ENCODE measurements around the gene LRRC73. TPM values are rescaled to one million over a fixed set of nuclear protein-coding genes. Genes with fewer than 3 reads are reported as not detected.
A peak's percentile ranks its signal among the peaks of the same experiment; 100 is the strongest.
"Not testable (repeated sequence)": the region's sequence is repeated elsewhere in the genome, so short reads cannot be mapped to it uniquely, and the experiment has no call there.

LRRC73 gene
- total RNA-seq, 3 donors from 2014 or later = 0.29 to 0.33 TPM; not detected in 1

DNA sequence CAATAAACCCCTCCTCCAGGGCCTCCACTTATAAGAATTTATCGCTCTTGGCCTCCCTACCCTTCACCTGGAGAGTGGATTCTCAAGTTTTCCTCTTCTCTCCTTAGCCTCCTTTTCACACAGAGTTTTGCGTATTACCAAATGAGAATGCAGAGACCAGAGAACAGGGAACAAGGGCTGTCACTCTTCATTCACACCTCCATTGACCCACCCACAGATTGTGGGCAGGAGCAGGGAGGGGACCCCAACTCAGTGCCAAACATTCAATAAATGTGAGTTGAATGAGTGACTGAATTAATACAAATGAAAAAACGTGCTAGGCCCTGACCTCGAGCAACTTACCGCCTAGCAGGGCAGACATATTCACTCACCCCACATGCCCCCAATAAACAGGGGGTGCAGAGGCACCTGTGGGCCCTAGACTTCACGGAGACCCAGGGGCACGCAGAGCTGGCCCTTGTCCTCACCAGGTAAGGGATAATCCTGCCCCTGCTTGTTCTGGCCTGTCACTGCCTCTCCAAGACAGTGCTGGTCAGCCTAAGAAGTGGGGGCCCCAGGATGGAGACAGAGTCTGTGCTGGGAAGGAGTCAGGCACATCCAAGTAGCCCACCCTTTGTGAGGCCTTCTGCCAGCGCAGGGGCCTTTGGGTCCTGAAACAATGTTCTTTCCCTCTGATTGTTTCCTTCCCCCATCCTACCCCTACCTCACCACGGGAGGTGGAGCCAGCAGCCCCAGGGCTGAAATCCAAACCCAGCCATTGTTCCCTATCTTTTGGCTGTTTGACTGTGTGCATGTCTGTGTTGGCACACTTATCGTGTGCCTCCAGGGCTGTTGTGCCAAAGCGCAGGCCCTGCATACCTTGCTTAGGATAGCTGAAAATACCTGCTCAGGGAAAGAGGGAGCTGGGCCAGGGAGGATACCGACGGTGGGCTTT lies 41.1 kb downstream of the LRRC73 start:
- no peak overlapping the region for H3K4me3 ChIP-seq
- H3K36me3 ChIP-seq = no peaks in the 10 kb centered on the region
- H3K9me3 ChIP-seq = no peaks in the 10 kb centered on the region
- H3K4me1 ChIP-seq = peaks cover 0 to 5% of the 10 kb centered on the region in 2 donors
- TF ChIP-seq POLR2A (IDR thresholded peaks at IDR 0.05) = no peak
- TF ChIP-seq, protein P1, sequence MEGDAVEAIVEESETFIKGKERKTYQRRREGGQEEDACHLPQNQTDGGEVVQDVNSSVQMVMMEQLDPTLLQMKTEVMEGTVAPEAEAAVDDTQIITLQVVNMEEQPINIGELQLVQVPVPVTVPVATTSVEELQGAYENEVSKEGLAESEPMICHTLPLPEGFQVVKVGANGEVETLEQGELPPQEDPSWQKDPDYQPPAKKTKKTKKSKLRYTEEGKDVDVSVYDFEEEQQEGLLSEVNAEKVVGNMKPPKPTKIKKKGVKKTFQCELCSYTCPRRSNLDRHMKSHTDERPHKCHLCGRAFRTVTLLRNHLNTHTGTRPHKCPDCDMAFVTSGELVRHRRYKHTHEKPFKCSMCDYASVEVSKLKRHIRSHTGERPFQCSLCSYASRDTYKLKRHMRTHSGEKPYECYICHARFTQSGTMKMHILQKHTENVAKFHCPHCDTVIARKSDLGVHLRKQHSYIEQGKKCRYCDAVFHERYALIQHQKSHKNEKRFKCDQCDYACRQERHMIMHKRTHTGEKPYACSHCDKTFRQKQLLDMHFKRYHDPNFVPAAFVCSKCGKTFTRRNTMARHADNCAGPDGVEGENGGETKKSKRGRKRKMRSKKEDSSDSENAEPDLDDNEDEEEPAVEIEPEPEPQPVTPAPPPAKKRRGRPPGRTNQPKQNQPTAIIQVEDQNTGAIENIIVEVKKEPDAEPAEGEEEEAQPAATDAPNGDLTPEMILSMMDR (IDR thresholded peaks at IDR 0.05) = no peak
- TF ChIP-seq POLR2AphosphoS5 (IDR thresholded peaks at IDR 0.05) = no peak
- H3K27me3 ChIP-seq = no peaks in the 10 kb centered on the region
- no peak for DNase-seq (ENCODE audit: low spot score in 2 of 2)
- intact Hi-C loops (cut with DNase I; ENCODE audit: low total_unique reads) = no loop called here
- H3K27ac ChIP-seq = peak overlapping the region; percentile 33 to 48

DNA sequence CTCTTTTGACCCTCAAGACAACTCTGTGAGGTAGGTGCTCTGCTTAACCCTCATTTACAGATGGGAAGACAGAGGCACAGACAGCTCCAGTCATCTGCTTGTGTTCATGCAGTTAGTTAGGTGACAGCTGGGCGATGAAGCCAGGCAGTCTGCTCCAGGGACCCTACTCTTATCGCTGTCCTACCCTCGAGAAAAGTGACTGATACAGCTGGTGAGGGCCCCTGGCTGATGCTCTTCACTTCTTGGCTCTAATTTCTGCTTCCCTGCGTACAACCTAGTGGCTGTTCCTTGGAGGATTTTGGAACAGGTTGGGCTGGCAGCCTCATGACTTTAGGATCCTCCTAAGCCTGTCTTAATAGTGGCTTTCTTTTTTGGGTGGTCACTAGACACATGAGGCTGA lies 41.9 kb downstream of the LRRC73 start:
- intact Hi-C loops (cut with DNase I; ENCODE audit: low total_unique reads) = no loop called here
- Histone ChIP-seq H3K36me3 (no peaks in the 10 kb centered on the region), H3K4me1 (peaks cover 0 to 5% of the 10 kb centered on the region in 2 donors), H3K9me3 (no peaks in the 10 kb centered on the region), H3K27me3 (no peaks in the 10 kb centered on the region), H3K27ac (peak overlapping the region in 1 of 2 donors; percentile 33), H3K4me3 (no peak overlapping the region)
- DNase-seq (ENCODE audit: low spot score in 2 of 2) = no peak
- TF ChIP-seq, protein P1 (IDR thresholded peaks at IDR 0.05) = no peak
- TF ChIP-seq POLR2AphosphoS5 (IDR thresholded peaks at IDR 0.05) = no peak
- no peak for TF ChIP-seq POLR2A (IDR thresholded peaks at IDR 0.05)

GRCh38 chr6:43467752-43468151 lies 42.4 kb downstream of the LRRC73 start:
- intact Hi-C loops (cut with DNase I; ENCODE audit: low total_unique reads) = no loop called here
- Histone ChIP-seq H3K4me3 (no peak overlapping the region), H3K27ac (no peak overlapping the region), H3K27me3 (no peaks in the 10 kb centered on the region), H3K4me1 (peaks cover 0 to 5% of the 10 kb centered on the region in 2 donors), H3K9me3 (no peaks in the 10 kb centered on the region), H3K36me3 (no peaks in the 10 kb centered on the region)
- DNase-seq (ENCODE audit: low spot score in 2 of 2) = no peak
- TF ChIP-seq, protein P1 (IDR thresholded peaks at IDR 0.05) = no peak
- TF ChIP-seq POLR2AphosphoS5 (IDR thresholded peaks at IDR 0.05) (no peak), POLR2A (IDR thresholded peaks at IDR 0.05) (no peak)

DNA sequence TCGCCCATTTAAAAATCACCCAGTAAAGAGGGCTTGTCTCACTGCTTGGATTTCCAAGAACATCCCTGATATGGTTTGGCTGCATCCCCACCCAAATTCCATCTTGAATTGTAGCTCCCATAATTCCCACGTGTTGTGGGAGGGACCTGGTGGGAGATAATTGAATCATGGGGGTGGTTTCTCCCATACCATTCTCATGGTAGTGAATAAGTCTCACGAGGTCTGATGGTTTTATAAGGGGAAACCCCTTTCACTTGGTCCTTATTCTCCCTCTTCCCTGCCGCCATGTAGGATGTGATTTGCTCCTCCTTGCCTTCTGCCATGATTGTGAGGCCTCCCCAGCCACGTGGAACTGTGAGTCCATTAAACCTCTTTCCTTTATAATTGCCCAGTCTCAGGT lies 42.9 kb downstream of the LRRC73 start:
- H3K36me3 ChIP-seq; H3K27me3 ChIP-seq; H3K4me1 ChIP-seq; H3K9me3 ChIP-seq; H3K27ac ChIP-seq; intact Hi-C loops (cut with DNase I; ENCODE audit: low total_unique reads); DNase-seq (ENCODE audit: low spot score in 2 of 2); H3K4me3 ChIP-seq: not testable (repeated sequence)

DNA sequence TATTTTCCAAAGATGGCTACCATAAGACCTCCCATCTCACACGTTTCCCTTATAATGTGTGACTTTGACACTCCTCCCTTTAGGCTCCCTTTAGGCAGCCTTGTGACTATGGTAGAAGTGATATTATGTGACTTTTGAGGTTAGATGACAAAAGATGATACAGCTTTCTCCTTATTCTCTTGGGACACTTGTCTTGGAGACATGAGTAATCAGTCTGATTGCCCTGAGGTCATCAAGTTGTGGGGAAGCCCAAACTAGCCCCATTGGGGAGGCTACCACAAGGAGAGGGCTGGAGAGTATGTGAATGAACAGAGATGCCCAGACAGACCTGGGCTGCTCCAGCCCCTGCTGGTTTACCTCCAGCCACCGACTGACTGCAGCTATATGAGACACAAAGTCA lies 44.2 kb downstream of the LRRC73 start:
- TF ChIP-seq, protein P1 (IDR thresholded peaks at IDR 0.05) = no peak
- TF ChIP-seq POLR2AphosphoS5 (IDR thresholded peaks at IDR 0.05) (no peak), POLR2A (IDR thresholded peaks at IDR 0.05) (no peak)
- intact Hi-C loops (cut with DNase I; ENCODE audit: low total_unique reads) = no loop called here
- Histone ChIP-seq H3K27ac (no peak overlapping the region), H3K9me3 (no peaks in the 10 kb centered on the region), H3K36me3 (no peaks in the 10 kb centered on the region), H3K4me1 (peaks cover 0 to 5% of the 10 kb centered on the region in 2 donors), H3K27me3 (no peaks in the 10 kb centered on the region), H3K4me3 (no peak overlapping the region)
- no peak for DNase-seq (ENCODE audit: low spot score in 2 of 2)

All from breast epithelium (tissue), 4 donors.